Vagina (tissue), 2 donors: ENCODE data around the gene FBXO5. TPM values are rescaled to one million over a fixed set of nuclear protein-coding genes. Genes with fewer than 3 reads are reported as not detected.

Experiments used
- DNase-seq, 2 donors: peaks; one replicate each; pipeline ENCODE4 v3.0.0-alpha.2; 2017; ENCODE audit errors: extremely low spot score in 2 of 2
- H3K27ac ChIP-seq: fragments of 200-600 bp; sonication (generic); one replicate; pipeline ENCODE4 v1.5.1; 2019
- H3K27me3 ChIP-seq: fragments of 200-600 bp; sonication (generic); one replicate; pipeline ENCODE4 v1.5.1; 2019
- H3K36me3 ChIP-seq, 2 donors: fragments of 200-600 bp; sonication (generic); one replicate each; pipeline ENCODE4 v1.5.1; 2017 to 2019
- H3K4me1 ChIP-seq: fragments of 200-600 bp; sonication (generic); one replicate; pipeline ENCODE4 v1.5.1; 2019
- H3K4me3 ChIP-seq, 2 donors: fragments of 200-600 bp; sonication (generic); 1 replicate in 1 of 2; 2 replicates in 1 of 2; pipeline ENCODE4 v1.5.1; 2016 to 2019
- H3K9me3 ChIP-seq: fragments of 200-600 bp; sonication (generic); one replicate; pipeline ENCODE4 v1.5.1; 2019
- POLR2A ChIP-seq, 2 donors: fragments of 450-650 bp; IDR thresholded peaks; one replicate each; pipeline ENCODE4 v1.6.1; 2017; ENCODE audit warnings: antibody characterized with exemption in 2 of 2, mild to moderate bottlenecking in 2 of 2, moderate library complexity in 2 of 2
- POLR2AphosphoS5 ChIP-seq, 2 donors: sonication (generic); formaldehyde crosslinking; IDR thresholded peaks; one replicate each; pipeline ENCODE4 v1.9.0; 2017; ENCODE audit warnings: antibody characterized with exemption in 2 of 2, mild to moderate bottlenecking in 2 of 2, low read depth in 1 of 2; ENCODE audit not compliant: insufficient read depth in 1 of 2
- intact Hi-C: fragments of 100-400 bp; cut with DNase I; formaldehyde crosslinking; loops from one replicate; pipeline ENCODE4 v1.15.1; 2023
- total RNA-seq: library from RNA; depleted of rRNA; stranded (reverse); fragments of >200 nt; gene quantifications from one replicate; pipeline ENCODE4 v1.2.3, GENCODE V29; 2016
- TF ChIP-seq, protein P1 (sequence below), 3 experiments: fragments of 450-650 bp in 2 of 3; fragments of 200-600 bp in 1 of 3; sonication (generic) in 1 of 3; IDR thresholded peaks; one replicate each; pipeline ENCODE4 v1.5.1; 2017 to 2019; ENCODE audit warnings: antibody characterized with exemption in 3 of 3, mild to moderate bottlenecking in 2 of 3, moderate library complexity in 2 of 3

FBXO5 gene
- total RNA-seq, 1 donor from 2014 or later: 4.2 TPM

DNA sequence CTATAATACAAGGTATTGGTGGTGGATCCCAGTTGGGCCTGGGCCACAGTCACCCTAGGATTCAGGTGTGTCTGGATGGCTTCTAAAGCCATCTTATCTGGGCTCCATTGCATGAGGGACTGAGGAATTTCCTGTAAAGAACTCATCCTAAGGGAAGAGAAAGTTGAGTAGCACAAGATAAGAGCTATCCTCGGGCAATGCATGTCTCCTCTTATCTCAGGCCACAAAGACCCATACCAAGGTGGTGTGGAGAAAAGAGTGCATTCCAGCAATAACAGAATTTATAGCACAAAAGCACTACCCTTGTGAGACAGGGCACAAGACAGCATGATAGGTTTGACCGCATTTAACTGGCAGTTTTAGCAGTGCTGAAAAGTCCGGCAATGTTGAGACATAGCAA, 34.0 kb upstream of the FBXO5 start:
- intact Hi-C loops: no loop called here
- no peaks in the 10 kb centered on the region for H3K4me1 ChIP-seq
- H3K9me3 ChIP-seq: no peaks in the 10 kb centered on the region
- no peak for DNase-seq
- no peaks in the 10 kb centered on the region for H3K36me3 ChIP-seq
- TF ChIP-seq POLR2A (IDR thresholded peaks at IDR 0.05) (no peak), POLR2AphosphoS5 (IDR thresholded peaks at IDR 0.05; ENCODE audit: insufficient read depth in 1 of 2, low read depth in 1 of 2) (no peak)
- TF ChIP-seq, protein P1, sequence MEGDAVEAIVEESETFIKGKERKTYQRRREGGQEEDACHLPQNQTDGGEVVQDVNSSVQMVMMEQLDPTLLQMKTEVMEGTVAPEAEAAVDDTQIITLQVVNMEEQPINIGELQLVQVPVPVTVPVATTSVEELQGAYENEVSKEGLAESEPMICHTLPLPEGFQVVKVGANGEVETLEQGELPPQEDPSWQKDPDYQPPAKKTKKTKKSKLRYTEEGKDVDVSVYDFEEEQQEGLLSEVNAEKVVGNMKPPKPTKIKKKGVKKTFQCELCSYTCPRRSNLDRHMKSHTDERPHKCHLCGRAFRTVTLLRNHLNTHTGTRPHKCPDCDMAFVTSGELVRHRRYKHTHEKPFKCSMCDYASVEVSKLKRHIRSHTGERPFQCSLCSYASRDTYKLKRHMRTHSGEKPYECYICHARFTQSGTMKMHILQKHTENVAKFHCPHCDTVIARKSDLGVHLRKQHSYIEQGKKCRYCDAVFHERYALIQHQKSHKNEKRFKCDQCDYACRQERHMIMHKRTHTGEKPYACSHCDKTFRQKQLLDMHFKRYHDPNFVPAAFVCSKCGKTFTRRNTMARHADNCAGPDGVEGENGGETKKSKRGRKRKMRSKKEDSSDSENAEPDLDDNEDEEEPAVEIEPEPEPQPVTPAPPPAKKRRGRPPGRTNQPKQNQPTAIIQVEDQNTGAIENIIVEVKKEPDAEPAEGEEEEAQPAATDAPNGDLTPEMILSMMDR (IDR thresholded peaks at IDR 0.05): no peak
- H3K27ac ChIP-seq: no peak overlapping the region
- no peak overlapping the region for H3K4me3 ChIP-seq
- H3K27me3 ChIP-seq: no peaks in the 10 kb centered on the region

GRCh38 chr6:153015094-153015640, 32.3 kb upstream of the FBXO5 start:
- TF ChIP-seq, protein P1 (IDR thresholded peaks at IDR 0.05): no peak
- no peak for TF ChIP-seq POLR2AphosphoS5 (IDR thresholded peaks at IDR 0.05; ENCODE audit: insufficient read depth in 1 of 2, low read depth in 1 of 2)
- no peak for TF ChIP-seq POLR2A (IDR thresholded peaks at IDR 0.05)
- no peak for DNase-seq
- no peak overlapping the region for H3K27ac ChIP-seq
- intact Hi-C loops: no loop called here
- no peak overlapping the region for H3K4me3 ChIP-seq
- H3K9me3 ChIP-seq: no peaks in the 10 kb centered on the region
- H3K36me3 ChIP-seq: no peaks in the 10 kb centered on the region
- H3K27me3 ChIP-seq: no peaks in the 10 kb centered on the region
- H3K4me1 ChIP-seq: no peaks in the 10 kb centered on the region

DNA sequence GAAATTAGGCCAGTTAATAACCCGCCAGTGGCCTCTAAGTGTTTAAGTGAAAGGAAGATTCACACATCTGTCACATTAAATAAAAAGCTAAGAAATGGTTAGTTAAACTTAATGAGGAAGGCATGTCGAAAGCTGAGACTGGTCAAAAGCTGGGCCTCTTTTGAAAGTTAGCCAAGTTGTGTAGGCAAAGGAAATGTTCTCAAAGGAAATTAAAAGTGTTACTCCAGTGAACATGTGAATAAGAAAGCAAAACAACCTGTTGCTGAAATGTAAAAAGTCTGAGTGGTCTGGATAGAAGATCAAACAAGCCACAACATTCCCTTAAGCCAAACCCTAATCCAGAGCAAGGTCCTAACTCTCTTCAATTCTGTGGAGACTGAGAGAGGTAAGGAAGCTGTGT, 30.6 kb upstream of the FBXO5 start:
- H3K27ac ChIP-seq: no peak overlapping the region
- H3K4me3 ChIP-seq: no peak overlapping the region
- no peaks in the 10 kb centered on the region for H3K36me3 ChIP-seq
- H3K4me1 ChIP-seq: no peaks in the 10 kb centered on the region
- intact Hi-C loops: no loop called here
- H3K27me3 ChIP-seq: no peaks in the 10 kb centered on the region
- DNase-seq: no peak
- no peaks in the 10 kb centered on the region for H3K9me3 ChIP-seq
- TF ChIP-seq POLR2A (IDR thresholded peaks at IDR 0.05) (no peak), POLR2AphosphoS5 (IDR thresholded peaks at IDR 0.05; ENCODE audit: insufficient read depth in 1 of 2, low read depth in 1 of 2) (no peak)
- TF ChIP-seq, protein P1 (IDR thresholded peaks at IDR 0.05): no peak

DNA sequence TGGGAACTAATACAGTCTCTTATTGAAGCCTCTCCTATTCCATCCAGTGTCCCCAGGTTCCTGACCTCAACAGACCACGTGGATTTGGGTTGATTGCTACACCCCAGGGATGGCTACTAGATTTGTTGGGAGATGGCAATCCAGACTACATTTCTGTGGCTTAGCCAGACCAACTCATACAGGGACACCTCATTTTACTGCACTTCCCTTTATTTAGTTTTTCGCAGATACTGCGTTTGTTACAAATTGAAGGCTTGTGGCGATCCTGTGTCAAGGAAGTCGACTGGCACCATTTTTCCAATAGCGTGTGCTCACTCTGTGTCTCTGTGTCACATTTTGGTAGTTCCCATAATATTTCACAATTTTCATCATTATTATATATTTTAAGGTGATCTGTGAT, 30.0 kb upstream of the FBXO5 start:
- Histone ChIP-seq H3K36me3 (no peaks in the 10 kb centered on the region), H3K27ac (no peak overlapping the region), H3K9me3 (no peaks in the 10 kb centered on the region), H3K27me3 (no peaks in the 10 kb centered on the region), H3K4me3 (no peak overlapping the region), H3K4me1 (no peaks in the 10 kb centered on the region)
- no peak for DNase-seq
- intact Hi-C loops: no loop called here
- no peak for TF ChIP-seq POLR2A (IDR thresholded peaks at IDR 0.05)
- no peak for TF ChIP-seq POLR2AphosphoS5 (IDR thresholded peaks at IDR 0.05; ENCODE audit: insufficient read depth in 1 of 2, low read depth in 1 of 2)
- TF ChIP-seq, protein P1 (IDR thresholded peaks at IDR 0.05): no peak

- no peaks in the 10 kb centered on the region for H3K9me3 ChIP-seq
- H3K27ac ChIP-seq: peak overlapping the region; percentile 81
- intact Hi-C loops: no loop called here
- DNase-seq: no peak
- H3K4me3 ChIP-seq: peak overlapping the region; percentile 68 to 72
- H3K36me3 ChIP-seq: no peaks in the 10 kb centered on the region
- TF ChIP-seq POLR2A (IDR thresholded peaks at IDR 0.05): no peak
- TF ChIP-seq, protein P1 (IDR thresholded peaks at IDR 0.05): no peak
- TF ChIP-seq POLR2AphosphoS5 (IDR thresholded peaks at IDR 0.05; ENCODE audit: insufficient read depth in 1 of 2, low read depth in 1 of 2): no peak
- peaks cover 37% of the 10 kb centered on the region for H3K4me1 ChIP-seq
- H3K27me3 ChIP-seq: no peaks in the 10 kb centered on the region
These were observed 20.5 kb upstream of the FBXO5 start for GRCh38 chr6:153003366-153003690.
